Motor neuron (in vitro differentiated cells): Measurements from ENCODE around the gene FH. TPM values are rescaled to one million over a fixed set of nuclear protein-coding genes. Genes with fewer than 3 reads are reported as not detected.

Source experiments
- ATAC-seq, 8 experiments: fragments of 200-7000 bp; cut with Tn5 transposase; replicated peaks in 6 of 8; 2 replicates each; pipeline ENCODE4 v1.8.0; 2021; ENCODE audit warnings: mild to moderate bottlenecking in 8 of 8, moderate library complexity in 8 of 8
- H3K27ac ChIP-seq, 2 donors: fragments of 250-450 bp; sonication (Bioruptor Pico); 2 replicates each; pipeline ENCODE4 v1.9.0; 2021; ENCODE audit warnings: antibody characterized with exemption in 2 of 2, mild to moderate bottlenecking in 2 of 2, moderate library complexity in 1 of 2
- H3K4me1 ChIP-seq, 2 donors: fragments of 250-450 bp; sonication (Bioruptor Pico); replicated peaks in 1 of 2; 2 replicates each; pipeline ENCODE4 v1.6.1; 2021; ENCODE audit warnings: antibody characterized with exemption in 2 of 2, mild to moderate bottlenecking in 2 of 2, moderate library complexity in 1 of 2
- H3K4me3 ChIP-seq, 5 donors: fragments of 250-450 bp; sonication (Bioruptor Pico); 2 replicates each; pipeline ENCODE4 v1.9.0; 2021; ENCODE audit warnings: antibody characterized with exemption in 5 of 5, mild to moderate bottlenecking in 5 of 5, moderate library complexity in 4 of 5
- WGBS, 10 experiments: fragments of 450-650 bp; shearing (Covaris generic); methylation state at CpG; one replicate each; pipeline ENCODE4 v1.0.0; 2022; 5-methylcytosine and 5-hydroxymethylcytosine counted together
- in situ Hi-C, 9 experiments: fragments of 400-800 bp; cut with MboI; loops; one replicate each; pipeline ENCODE4 v1.15.0; 2021; ENCODE audit warnings: low sequenced_read_pairs in 9 of 9, low pct_unique_long_range_greater_than_20kb in 2 of 9; ENCODE audit not compliant: unreplicated experiment in 9 of 9
- total RNA-seq, 8 experiments: library from RNA; unstranded; fragments of 300-600 nt; gene quantifications; 2 replicates each; pipeline versions ENCODE4 v1.2.3 to v1.2.4, GENCODE V29; 2022

FH gene
- total RNA-seq, 8 experiments from 2014 or later, result 51.5 to 129 (median 95.5) TPM

DNA sequence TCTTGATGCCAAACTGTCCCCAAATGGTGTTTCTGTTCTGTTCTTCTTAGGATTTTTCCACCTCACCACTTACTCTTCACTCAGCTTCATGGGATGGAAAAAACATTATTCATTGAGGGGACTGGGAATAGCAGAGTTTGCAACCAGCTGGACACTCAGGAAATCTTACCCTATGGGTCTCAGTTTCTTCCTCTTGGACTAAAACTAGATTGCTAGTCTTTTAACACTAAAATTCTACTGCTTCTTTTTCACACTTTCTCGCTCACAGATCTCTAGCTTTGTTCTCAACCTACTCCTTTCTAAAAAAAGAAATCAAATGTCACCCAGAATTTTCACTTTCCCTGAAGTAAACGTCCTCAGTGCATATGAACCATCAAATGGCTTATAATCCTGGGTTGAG, 17.4 kb upstream of the FH start:
- 7 to 92% (median 42%) methylated on average over 1 to 2 of the region's 2 CpGs for WGBS, 10 experiments
- peaks cover 0 to 3% of the 10 kb centered on the region in 2 donors for H3K4me1 ChIP-seq
- no peak overlapping the region for H3K27ac ChIP-seq
- no peak for ATAC-seq
- H3K4me3 ChIP-seq, result no peak overlapping the region
- in situ Hi-C loops, result loop anchor here in 4 of 9 experiments (25.0 kb wide), 2 partner anchors 300 to 475 kb away; partner anchors contain the start of gene EXO1 (in 3 of the 4)

DNA sequence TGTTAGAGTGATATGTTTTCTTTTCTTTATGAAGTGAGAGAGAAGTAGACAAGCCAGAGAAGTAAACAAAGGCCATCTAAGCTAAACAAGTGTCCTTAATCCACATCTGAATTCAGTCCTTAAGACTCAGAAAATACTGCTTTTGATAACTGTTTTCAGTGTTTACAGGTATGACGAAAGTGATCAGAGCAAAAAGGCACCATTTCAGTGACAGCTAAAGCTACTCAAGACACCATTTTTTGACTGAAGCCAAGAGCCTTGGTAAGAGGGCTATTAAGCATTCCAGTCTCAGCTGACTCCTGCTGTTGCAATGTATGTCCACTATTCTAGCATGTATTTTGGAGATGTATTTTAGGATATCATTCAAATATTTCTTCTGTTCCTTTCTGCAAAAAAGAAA, 16.7 kb upstream of the FH start:
- Histone ChIP-seq H3K4me3 (no peak overlapping the region), H3K4me1 (peaks cover 0 to 3% of the 10 kb centered on the region in 2 donors), H3K27ac (no peak overlapping the region)
- in situ Hi-C loops, result loop anchor here in 4 of 9 experiments (25.0 kb wide), 2 partner anchors 301 to 476 kb away; partner anchors contain the start of gene EXO1 (in 3 of the 4)
- no peak for ATAC-seq
- 14 to 100% (median 85%) methylated on average over 1 of the region's 1 CpG; no CpG with 5 or more reads in 1 of the 10 experiments for WGBS, 10 experiments

DNA sequence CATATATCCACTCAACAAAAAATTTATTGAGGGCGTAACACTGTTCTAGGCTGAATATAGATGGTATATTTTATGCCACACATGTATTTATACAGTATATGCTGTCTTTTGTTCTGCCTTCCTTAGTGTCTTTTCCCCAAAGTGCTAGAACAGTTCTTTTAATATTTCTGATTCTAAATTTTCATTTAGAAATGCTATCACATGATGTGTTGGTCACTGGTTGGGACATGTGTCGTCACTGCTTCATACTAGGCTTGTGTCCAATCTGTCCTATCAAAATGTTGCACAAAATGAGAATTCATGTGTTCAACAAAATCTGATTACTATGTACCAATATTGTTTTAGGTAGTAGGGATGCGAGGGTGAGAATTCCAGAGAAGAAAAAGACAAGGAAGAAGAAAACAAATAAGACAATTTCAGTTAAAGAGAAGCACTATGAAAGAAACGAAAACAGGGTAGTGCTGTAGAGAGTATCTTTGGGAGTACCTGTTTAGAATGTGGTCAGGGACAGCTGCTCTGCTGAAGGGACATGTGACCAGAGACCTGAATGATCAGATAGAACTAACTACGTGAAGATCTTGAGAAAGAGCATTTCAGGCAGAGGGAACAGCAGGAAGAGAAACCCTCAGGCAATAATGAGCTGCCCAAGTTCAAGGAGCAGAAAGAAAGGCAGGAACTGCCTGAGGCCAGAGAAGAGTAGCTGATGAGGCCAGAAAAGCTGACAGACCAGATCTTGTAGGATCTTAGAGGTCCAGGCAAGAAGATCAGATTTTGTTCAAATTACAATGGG, 14.0 kb upstream of the FH start:
- 46 to 90% (median 77%) methylated on average over 4 to 5 of the region's 5 CpGs for WGBS, 10 experiments
- no peak overlapping the region for H3K27ac ChIP-seq
- ATAC-seq, result no peak
- in situ Hi-C loops, result loop anchor here in 4 of 9 experiments (25.0 kb wide), 2 partner anchors 304 to 479 kb away; partner anchors contain the start of gene EXO1 (in 3 of the 4)
- peaks cover 0 to 3% of the 10 kb centered on the region in 2 donors for H3K4me1 ChIP-seq
- H3K4me3 ChIP-seq, result no peak overlapping the region

GRCh38 chr1:241532864-241533263, 13.3 kb upstream of the FH start:
- H3K27ac ChIP-seq, result no peak overlapping the region
- H3K4me3 ChIP-seq, result no peak overlapping the region
- H3K4me1 ChIP-seq, result peaks cover 0 to 3% of the 10 kb centered on the region in 2 donors
- no peak for ATAC-seq
- WGBS, 10 experiments, result 65 to 100% (median 94%) methylated on average over 1 to 7 of the region's 7 CpGs
- in situ Hi-C loops, result loop anchor here in 4 of 9 experiments (25.0 kb wide), 2 partner anchors 304 to 479 kb away; partner anchors contain the start of gene EXO1 (in 3 of the 4)

DNA sequence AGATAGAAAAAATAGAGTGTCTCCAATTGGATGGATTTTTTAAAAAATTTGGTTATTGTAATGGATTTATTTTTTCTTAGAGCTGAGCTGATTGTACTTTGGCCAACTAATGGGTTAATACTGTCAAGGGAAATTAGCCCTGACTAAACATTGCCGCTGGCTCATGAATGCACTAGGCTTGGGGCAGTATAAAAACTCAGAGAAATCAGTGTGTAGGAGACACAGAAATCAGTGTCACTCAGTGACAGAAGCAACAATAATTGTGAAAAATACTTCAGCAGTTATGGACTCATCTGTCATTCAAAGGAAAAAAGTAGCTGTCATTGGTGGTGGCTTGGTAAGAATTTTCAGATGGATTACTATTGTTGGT, 12.6 kb upstream of the FH start, which contains the start of gene KMO:
Gene KMO, plus strand, starts transcription at position 217 of the 370 bp plus-strand sequence. Its CDS starts 67 bp downstream, at position 284.
- peak within 1 kb of the TSS in 4 of 5 donors; percentile 10 to 18 (median 12) for H3K4me3 ChIP-seq
- in situ Hi-C loops, result loop anchor here in 4 of 9 experiments (25.0 kb wide), 2 partner anchors 305 to 480 kb away; partner anchors contain the start of gene EXO1 (in 3 of the 4)
- no peak within 1 kb of the TSS for H3K27ac ChIP-seq
- ATAC-seq, result peak in 3 of 8 experiments; percentile 31 to 54 (median 49)
- peaks cover 0 to 3% of the 10 kb centered on the region in 2 donors for H3K4me1 ChIP-seq
- 0 to 85% (median 0%) methylated on average over 1 of the region's 1 CpG; no CpG with 5 or more reads in 1 of the 10 experiments for WGBS, 10 experiments

DNA sequence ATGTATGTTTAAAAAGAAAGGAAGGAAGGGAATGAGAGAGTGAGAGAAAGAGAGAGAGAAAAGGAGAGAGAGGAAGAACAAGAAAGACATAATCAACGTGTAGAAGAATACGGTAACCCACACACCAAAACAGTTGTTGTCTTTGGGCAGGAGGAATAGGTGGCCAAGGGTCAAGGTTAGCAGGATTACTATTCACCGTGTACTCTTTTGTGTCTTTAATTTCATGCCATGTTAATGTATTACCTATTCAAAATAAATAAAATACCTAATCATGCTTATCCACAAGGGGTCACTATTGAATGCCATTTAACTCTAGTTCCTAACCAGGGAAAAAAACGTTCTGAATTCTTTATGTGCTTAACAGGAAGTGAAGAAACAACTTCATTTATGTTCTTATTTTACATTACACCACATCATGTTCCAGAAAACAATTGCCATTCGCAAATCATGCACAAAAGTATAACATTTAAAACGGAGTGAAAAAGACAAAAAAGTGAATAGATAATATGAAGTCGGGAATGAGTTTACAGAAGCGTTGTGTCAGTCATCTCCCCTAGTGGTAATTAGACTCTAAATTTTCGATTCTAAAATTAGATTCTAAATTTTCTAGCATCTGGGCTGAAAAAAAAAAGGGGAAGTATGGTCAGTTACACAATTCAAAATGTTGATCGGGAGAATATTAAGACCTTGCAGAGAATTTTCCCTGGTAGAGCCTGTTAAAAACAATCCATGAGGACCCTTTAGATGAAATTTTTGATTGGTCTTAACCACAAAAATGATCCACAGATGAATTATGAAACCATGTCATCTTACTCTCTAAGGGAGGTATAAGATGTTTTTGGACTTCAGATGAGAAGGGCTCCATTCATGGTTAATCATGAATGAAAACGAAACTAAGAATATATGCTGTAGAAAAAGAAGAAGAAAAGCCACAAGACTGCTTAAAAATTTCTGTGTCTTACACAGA, 11.9 kb upstream of the FH start:
- peak; percentile 35 to 92 (median 54) for ATAC-seq
- in situ Hi-C loops, result loop anchor here in 4 of 9 experiments (25.0 kb wide), 2 partner anchors 306 to 481 kb away; partner anchors contain the start of gene EXO1 (in 3 of the 4)
- peaks cover 0 to 3% of the 10 kb centered on the region in 2 donors for H3K4me1 ChIP-seq
- H3K4me3 ChIP-seq, result peak overlapping the region in 4 of 5 donors; percentile 10 to 18 (median 12)
- no peak overlapping the region for H3K27ac ChIP-seq
- WGBS, 10 experiments, result 1 to 51% (median 30%) methylated on average over 9 to 11 of the region's 11 CpGs

- no peak overlapping the region for H3K4me3 ChIP-seq
- H3K4me1 ChIP-seq, result peaks cover 0 to 2% of the 10 kb centered on the region in 2 donors
- WGBS, 10 experiments, result 29 to 92% (median 78%) methylated on average over 1 to 3 of the region's 3 CpGs
- H3K27ac ChIP-seq, result no peak overlapping the region
- no peak for ATAC-seq
- in situ Hi-C loops, result loop anchor here in 5 of 9 experiments (10.0 to 25.0 kb wide), 3 partner anchors 308 to 485 kb away; partner anchors contain the start of gene EXO1 (in 3 of the 5)
Observed at GRCh38 chr1:241527146-241527545, 7.6 kb upstream of the FH start.

DNA sequence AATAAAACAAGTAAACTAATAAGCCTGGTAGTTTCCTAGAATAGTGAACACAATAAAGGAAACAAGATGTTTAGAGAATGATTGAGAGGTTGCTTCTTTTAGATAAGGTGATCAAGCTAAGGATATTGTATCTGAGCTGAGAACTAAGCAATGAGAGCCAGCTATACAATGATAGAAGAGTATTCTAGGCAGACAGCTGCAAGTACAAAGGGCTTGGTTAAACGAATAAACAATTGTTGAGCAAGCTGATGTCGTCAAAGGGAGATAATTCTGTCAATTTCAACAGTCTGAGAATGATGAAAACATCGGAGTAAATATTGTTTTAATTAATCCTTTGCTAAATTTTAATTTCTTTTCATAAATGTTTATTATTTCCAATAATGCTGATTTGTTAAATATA, 5.5 kb upstream of the FH start:
- no peak for ATAC-seq
- Histone ChIP-seq H3K4me3 (no peak overlapping the region), H3K4me1 (peaks cover 0 to 4% of the 10 kb centered on the region in 2 donors), H3K27ac (no peak overlapping the region)
- 7 to 77% (median 53%) methylated on average over 3 of the region's 3 CpGs for WGBS, 10 experiments
- in situ Hi-C loops, result loop anchor here in 5 of 9 experiments (10.0 to 25.0 kb wide), 3 partner anchors 310 to 487 kb away; partner anchors contain the start of gene EXO1 (in 3 of the 5)

GRCh38 chr1:241521718-241522117, 2.2 kb upstream of the FH start:
- H3K4me1 ChIP-seq, result peaks cover 4 to 17% of the 10 kb centered on the region in 2 donors
- H3K4me3 ChIP-seq, result no peak overlapping the region
- in situ Hi-C loops, result loop anchor here in 3 of 9 experiments (10.0 to 25.0 kb wide), 2 partner anchors 313 to 634 kb away; no protein-coding TSS in a partner anchor
- 48 to 100% (median 81%) methylated on average over 1 to 2 of the region's 2 CpGs for WGBS, 10 experiments
- no peak for ATAC-seq
- no peak overlapping the region for H3K27ac ChIP-seq

- 0 to 49% (median 22%) methylated on average over 3 to 6 of the region's 6 CpGs for WGBS, 10 experiments
Observed at GRCh38 chr1:241520080-241520465, 518 bp upstream of the FH start.

DNA sequence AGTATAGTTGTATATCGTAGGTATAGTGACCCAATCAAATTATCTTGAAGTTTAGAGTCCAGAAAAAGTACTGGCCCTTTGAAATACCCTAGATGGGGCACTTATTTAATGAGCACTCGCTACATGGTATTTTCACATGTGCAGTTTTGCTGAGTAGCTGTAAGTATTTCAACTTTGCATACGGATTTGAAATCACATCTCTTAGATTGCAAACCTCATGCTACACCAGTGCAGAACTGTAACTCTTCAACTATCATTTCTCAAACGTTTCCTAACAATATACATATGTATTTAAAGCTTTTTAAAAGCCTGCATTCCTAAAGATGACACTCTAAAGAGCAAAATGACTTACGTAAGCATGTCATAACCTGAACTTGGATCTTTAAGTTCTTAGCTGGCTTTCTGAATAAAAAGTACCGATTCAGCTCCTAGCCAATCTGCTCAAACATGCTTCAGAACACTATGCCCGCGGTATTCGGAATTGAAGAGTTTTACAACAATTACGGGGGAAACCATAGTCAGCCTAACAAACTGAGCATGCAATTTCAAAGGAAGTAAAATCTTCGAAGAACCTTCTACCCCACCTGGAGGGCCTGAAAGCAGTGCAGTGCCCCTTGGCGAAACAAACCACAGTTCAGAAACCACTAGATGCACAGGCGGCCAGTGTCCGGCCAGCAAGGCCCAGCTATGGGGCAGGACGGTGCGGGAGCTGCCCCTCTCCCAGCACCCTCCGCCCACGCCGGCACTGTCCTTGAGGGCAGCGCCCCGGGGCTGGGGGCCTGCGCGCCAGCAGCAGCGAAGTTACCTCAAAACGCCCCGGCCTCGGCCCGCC, 863 bp downstream of the FH start:
- H3K27ac ChIP-seq, result peak overlapping the region; percentile 64 to 72
- in situ Hi-C loops, result loop anchor here in 1 of 9 experiments (25.0 kb wide), 1 partner anchor 631 kb away; no protein-coding TSS in a partner anchor
- H3K4me3 ChIP-seq, result peak overlapping the region; percentile 73 to 97 (median 76)
- peak in 2 of 8 experiments; percentile 31 to 33 for ATAC-seq
- WGBS, 10 experiments, result 0 to 13% (median 4%) methylated on average over 4 to 16 of the region's 28 CpGs
- H3K4me1 ChIP-seq, result peaks cover 4 to 32% of the 10 kb centered on the region in 2 donors

More at GRCh38 chr1:241520080-241520465, 518 bp upstream of the FH start:
- Histone ChIP-seq H3K4me1 (peaks cover 4 to 18% of the 10 kb centered on the region in 2 donors), H3K4me3 (peak overlapping the region; percentile 73 to 97 (median 76)), H3K27ac (no peak overlapping the region)
- ATAC-seq, result no peak
- in situ Hi-C loops, result loop anchor here in 3 of 9 experiments (10.0 to 25.0 kb wide), 2 partner anchors 315 to 633 kb away; no protein-coding TSS in a partner anchor
